HepG2 (cell line): ENCODE data around the gene EML2. TPM values are rescaled to one million over a fixed set of nuclear protein-coding genes. Genes with fewer than 3 reads are reported as not detected.

Experiments
- RAD51 ChIP-seq: fragments of 450-650 bp; IDR thresholded peaks from 2 replicates; pipeline ENCODE4 v1.6.1; 2016; ENCODE audit warnings: borderline replicate concordance
- SRF ChIP-seq: IDR thresholded peaks from 2 replicates; pipeline ENCODE4 v1.6.1; 2011; ENCODE audit warnings: mild to moderate bottlenecking, low read depth, low read length, moderate library complexity
- WIZ ChIP-seq: sonication (generic); formaldehyde crosslinking; IDR thresholded peaks from 2 replicates; pipeline ENCODE4 v1.5.1; 2020; ENCODE audit warnings: mild to moderate bottlenecking, missing genetic modification reagents
- YEATS2 ChIP-seq: sonication (generic); formaldehyde crosslinking; IDR thresholded peaks from 2 replicates; pipeline ENCODE4 v1.4.0; 2020; ENCODE audit warnings: missing genetic modification reagents, borderline replicate concordance
- ZNF282 ChIP-seq: fragments of 450-650 bp; IDR thresholded peaks from 2 replicates; pipeline ENCODE4 v1.6.1; 2018; ENCODE audit not compliant: partially characterized antibody
- ZNF33A ChIP-seq: sonication (generic); formaldehyde crosslinking; IDR thresholded peaks from 2 replicates; pipeline ENCODE4 v1.5.1; 2020; ENCODE audit warnings: missing genetic modification reagents, mild to moderate bottlenecking, moderate library complexity, borderline replicate concordance
- ZNF614 ChIP-seq: IDR thresholded peaks from 2 replicates; pipeline ENCODE4 v1.6.1; 2018; ENCODE audit warnings: missing biosample characterization, missing genetic modification reagents, inconsistent platforms, borderline replicate concordance
- ZSCAN31 ChIP-seq: sonication (generic); formaldehyde crosslinking; IDR thresholded peaks from 2 replicates; pipeline ENCODE4 v1.5.0; 2020; ENCODE audit warnings: low read depth, mild to moderate bottlenecking, missing genetic modification reagents
- polyA plus RNA-seq, 8 experiments: library from polyadenylated mRNA; depleted of rRNA in 3 of 8; stranded (reverse) in 7 of 8; unstranded in 1 of 8; fragments of >200 nt; fragmentation: Illumina TruSeq in 4 of 8; extraction: Trizol in 4 of 8; gene quantifications; 2 replicates each; pipeline versions ENCODE4 v1.2.1 to v1.2.3, GENCODE V29; 2011 to 2016; ENCODE audit warnings: low read depth in 4 of 8, missing spikeins in 1 of 8, mixed read lengths in 1 of 8; ENCODE audit not compliant: insufficient read depth in 1 of 8
- total RNA-seq, 5 experiments: library from RNA; depleted of rRNA; stranded (reverse); fragments of >200 nt; fragmentation: Illumina TruSeq; extraction: Trizol; gene quantifications; 2 replicates each; pipeline ENCODE4 v1.2.3, GENCODE V29; 2016; ENCODE audit warnings: low read depth in 1 of 5
- TF ChIP-seq, protein P1 (sequence below): sonication (generic); formaldehyde crosslinking; IDR thresholded peaks from 2 replicates; pipeline ENCODE4 v1.4.0; 2020; ENCODE audit warnings: mild to moderate bottlenecking, missing genetic modification reagents
- TF ChIP-seq, protein P2 (sequence below): conservative IDR thresholded peaks from 2 replicates; pipeline ENCODE4 v1.6.1; 2018; ENCODE audit warnings: missing genetic modification reagents
- TF ChIP-seq, protein P3 (sequence below): sonication (generic); formaldehyde crosslinking; IDR thresholded peaks from 2 replicates; pipeline ENCODE4 v1.4.0; 2020; ENCODE audit warnings: missing genetic modification reagents
- TF ChIP-seq, protein P4 (sequence below): sonication (generic); formaldehyde crosslinking; IDR thresholded peaks from 2 replicates; pipeline ENCODE4 v1.9.0; 2021; ENCODE audit warnings: missing genetic modification reagents, mild to moderate bottlenecking, borderline replicate concordance
- TF ChIP-seq, protein P5 (sequence below): fragments of 450-650 bp; IDR thresholded peaks from 2 replicates; pipeline ENCODE4 v1.6.1; 2017

The EML2 gene
- total and polyA plus RNA-seq, 2 of the 13 experiments (the other 11 are each of a cell fraction or from before 2014, with no cell fraction given): 7.3 to 12.9 TPM

DNA sequence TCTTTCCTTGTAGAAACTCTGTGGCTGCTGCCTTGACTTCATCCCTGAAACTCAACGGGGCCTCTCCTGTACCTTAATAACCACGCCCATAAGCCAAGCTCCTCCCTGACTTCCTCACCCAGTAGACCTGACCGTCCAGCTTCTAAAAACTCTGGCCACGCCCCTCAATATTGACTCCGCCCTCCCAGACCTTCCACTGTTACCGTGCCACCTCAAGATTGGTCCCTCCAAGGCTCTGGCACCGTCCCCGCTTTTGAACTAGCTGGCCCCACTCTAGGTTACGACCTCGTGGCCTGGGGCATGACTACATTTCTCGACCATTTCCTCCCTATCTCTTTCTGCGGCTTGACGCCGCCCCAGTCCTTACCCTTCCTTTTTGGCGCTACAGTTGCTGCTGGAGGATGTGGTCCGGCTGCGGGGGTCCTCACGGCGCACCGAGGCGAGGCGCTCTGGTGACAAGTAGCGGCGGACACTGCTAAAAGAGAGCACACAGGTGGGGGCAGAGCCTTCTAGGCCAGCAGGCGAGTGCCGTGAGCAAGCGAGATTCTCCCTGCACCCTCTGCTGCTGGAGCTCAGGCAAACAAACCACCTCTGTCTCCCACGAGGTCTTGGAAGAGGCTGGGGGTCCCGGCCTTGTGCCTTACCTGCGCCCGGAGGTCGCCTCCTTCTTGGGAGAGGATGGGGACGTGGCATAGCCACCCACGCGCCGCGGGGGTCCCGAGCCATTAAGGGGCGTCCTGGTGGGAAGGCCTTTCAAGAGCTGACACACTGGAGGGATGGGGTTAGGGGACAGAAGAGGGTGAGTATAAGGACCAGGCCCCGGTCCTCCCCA, 2.3 kb upstream of the EML2 start (continued):
- TF ChIP-seq, protein P1, sequence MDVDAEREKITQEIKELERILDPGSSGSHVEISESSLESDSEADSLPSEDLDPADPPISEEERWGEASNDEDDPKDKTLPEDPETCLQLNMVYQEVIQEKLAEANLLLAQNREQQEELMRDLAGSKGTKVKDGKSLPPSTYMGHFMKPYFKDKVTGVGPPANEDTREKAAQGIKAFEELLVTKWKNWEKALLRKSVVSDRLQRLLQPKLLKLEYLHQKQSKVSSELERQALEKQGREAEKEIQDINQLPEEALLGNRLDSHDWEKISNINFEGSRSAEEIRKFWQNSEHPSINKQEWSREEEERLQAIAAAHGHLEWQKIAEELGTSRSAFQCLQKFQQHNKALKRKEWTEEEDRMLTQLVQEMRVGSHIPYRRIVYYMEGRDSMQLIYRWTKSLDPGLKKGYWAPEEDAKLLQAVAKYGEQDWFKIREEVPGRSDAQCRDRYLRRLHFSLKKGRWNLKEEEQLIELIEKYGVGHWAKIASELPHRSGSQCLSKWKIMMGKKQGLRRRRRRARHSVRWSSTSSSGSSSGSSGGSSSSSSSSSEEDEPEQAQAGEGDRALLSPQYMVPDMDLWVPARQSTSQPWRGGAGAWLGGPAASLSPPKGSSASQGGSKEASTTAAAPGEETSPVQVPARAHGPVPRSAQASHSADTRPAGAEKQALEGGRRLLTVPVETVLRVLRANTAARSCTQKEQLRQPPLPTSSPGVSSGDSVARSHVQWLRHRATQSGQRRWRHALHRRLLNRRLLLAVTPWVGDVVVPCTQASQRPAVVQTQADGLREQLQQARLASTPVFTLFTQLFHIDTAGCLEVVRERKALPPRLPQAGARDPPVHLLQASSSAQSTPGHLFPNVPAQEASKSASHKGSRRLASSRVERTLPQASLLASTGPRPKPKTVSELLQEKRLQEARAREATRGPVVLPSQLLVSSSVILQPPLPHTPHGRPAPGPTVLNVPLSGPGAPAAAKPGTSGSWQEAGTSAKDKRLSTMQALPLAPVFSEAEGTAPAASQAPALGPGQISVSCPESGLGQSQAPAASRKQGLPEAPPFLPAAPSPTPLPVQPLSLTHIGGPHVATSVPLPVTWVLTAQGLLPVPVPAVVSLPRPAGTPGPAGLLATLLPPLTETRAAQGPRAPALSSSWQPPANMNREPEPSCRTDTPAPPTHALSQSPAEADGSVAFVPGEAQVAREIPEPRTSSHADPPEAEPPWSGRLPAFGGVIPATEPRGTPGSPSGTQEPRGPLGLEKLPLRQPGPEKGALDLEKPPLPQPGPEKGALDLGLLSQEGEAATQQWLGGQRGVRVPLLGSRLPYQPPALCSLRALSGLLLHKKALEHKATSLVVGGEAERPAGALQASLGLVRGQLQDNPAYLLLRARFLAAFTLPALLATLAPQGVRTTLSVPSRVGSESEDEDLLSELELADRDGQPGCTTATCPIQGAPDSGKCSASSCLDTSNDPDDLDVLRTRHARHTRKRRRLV (CRISPR knock-in tag): no peak
- TF ChIP-seq, protein P2, sequence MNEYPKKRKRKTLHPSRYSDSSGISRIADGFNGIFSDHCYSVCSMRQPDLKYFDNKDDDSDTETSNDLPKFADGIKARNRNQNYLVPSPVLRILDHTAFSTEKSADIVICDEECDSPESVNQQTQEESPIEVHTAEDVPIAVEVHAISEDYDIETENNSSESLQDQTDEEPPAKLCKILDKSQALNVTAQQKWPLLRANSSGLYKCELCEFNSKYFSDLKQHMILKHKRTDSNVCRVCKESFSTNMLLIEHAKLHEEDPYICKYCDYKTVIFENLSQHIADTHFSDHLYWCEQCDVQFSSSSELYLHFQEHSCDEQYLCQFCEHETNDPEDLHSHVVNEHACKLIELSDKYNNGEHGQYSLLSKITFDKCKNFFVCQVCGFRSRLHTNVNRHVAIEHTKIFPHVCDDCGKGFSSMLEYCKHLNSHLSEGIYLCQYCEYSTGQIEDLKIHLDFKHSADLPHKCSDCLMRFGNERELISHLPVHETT: no peak
- TF ChIP-seq ZNF614 (CRISPR knock-in tag) (no peak), WIZ (CRISPR knock-in tag) (no peak), RAD51 (no peak), ZSCAN31 (CRISPR knock-in tag) (no peak), SRF (no peak), ZNF33A (CRISPR knock-in tag) (no peak), ZNF282 (no peak), YEATS2 (CRISPR knock-in tag) (no peak)
- TF ChIP-seq, protein P3, sequence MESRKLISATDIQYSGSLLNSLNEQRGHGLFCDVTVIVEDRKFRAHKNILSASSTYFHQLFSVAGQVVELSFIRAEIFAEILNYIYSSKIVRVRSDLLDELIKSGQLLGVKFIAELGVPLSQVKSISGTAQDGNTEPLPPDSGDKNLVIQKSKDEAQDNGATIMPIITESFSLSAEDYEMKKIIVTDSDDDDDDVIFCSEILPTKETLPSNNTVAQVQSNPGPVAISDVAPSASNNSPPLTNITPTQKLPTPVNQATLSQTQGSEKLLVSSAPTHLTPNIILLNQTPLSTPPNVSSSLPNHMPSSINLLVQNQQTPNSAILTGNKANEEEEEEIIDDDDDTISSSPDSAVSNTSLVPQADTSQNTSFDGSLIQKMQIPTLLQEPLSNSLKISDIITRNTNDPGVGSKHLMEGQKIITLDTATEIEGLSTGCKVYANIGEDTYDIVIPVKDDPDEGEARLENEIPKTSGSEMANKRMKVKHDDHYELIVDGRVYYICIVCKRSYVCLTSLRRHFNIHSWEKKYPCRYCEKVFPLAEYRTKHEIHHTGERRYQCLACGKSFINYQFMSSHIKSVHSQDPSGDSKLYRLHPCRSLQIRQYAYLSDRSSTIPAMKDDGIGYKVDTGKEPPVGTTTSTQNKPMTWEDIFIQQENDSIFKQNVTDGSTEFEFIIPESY (CRISPR knock-in tag): no peak
- TF ChIP-seq, protein P4, sequence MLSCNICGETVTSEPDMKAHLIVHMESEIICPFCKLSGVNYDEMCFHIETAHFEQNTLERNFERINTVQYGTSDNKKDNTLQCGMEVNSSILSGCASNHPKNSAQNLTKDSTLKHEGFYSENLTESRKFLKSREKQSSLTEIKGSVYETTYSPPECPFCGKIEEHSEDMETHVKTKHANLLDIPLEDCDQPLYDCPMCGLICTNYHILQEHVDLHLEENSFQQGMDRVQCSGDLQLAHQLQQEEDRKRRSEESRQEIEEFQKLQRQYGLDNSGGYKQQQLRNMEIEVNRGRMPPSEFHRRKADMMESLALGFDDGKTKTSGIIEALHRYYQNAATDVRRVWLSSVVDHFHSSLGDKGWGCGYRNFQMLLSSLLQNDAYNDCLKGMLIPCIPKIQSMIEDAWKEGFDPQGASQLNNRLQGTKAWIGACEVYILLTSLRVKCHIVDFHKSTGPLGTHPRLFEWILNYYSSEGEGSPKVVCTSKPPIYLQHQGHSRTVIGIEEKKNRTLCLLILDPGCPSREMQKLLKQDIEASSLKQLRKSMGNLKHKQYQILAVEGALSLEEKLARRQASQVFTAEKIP: no peak
- TF ChIP-seq, protein P5, sequence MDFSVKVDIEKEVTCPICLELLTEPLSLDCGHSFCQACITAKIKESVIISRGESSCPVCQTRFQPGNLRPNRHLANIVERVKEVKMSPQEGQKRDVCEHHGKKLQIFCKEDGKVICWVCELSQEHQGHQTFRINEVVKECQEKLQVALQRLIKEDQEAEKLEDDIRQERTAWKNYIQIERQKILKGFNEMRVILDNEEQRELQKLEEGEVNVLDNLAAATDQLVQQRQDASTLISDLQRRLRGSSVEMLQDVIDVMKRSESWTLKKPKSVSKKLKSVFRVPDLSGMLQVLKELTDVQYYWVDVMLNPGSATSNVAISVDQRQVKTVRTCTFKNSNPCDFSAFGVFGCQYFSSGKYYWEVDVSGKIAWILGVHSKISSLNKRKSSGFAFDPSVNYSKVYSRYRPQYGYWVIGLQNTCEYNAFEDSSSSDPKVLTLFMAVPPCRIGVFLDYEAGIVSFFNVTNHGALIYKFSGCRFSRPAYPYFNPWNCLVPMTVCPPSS: no peak
